Measurements from ENCODE around the gene DHRS7B.
A peak's percentile ranks its signal among the peaks of the same experiment; 100 is the strongest.
"Not testable (repeated sequence)": the region's sequence is repeated elsewhere in the genome, so short reads cannot be mapped to it uniquely, and the experiment has no call there.

The DHRS7B gene

GRCh38 chr17:21113049-21113690 is 13.6 kb upstream of the DHRS7B start:
- no peak for DNase-seq

GRCh38 chr17:21113716-21114115 is 13.0 kb upstream of the DHRS7B start:
- DNase-seq = no peak

GRCh38 chr17:21114791-21115190 is 12.0 kb upstream of the DHRS7B start:
- not testable (repeated sequence) for DNase-seq

- peak; percentile 67 for DNase-seq
Observed at GRCh38 chr17:21119247-21119918, 7.4 kb upstream of the DHRS7B start.

- DNase-seq = no peak
Observed at GRCh38 chr17:21119919-21120249, 6.9 kb upstream of the DHRS7B start.

GRCh38 chr17:21124086-21124485 is 2.7 kb upstream of the DHRS7B start:
- DNase-seq = no peak

- DNase-seq = not testable (repeated sequence)
Observed at GRCh38 chr17:21124517-21124916, 2.2 kb upstream of the DHRS7B start.

- DNase-seq = no peak
Observed at GRCh38 chr17:21125862-21126261, 902 bp upstream of the DHRS7B start.

- no peak for DNase-seq
Observed at GRCh38 chr17:21127509-21128077, 829 bp downstream of the DHRS7B start.

GRCh38 chr17:21129023-21129681 is 2.4 kb downstream of the DHRS7B start:
- DNase-seq = peak; percentile 49

- no peak for DNase-seq
Observed at GRCh38 chr17:21131137-21131536, 4.4 kb downstream of the DHRS7B start.

GRCh38 chr17:21132428-21132827 is 5.7 kb downstream of the DHRS7B start:
- DNase-seq = no peak

- DNase-seq = no peak
Observed at GRCh38 chr17:21134559-21134958, 7.8 kb downstream of the DHRS7B start.

GRCh38 chr17:21140911-21141310 is 14.1 kb downstream of the DHRS7B start:
- DNase-seq = no peak

GRCh38 chr17:21141331-21141730 is 14.6 kb downstream of the DHRS7B start:
- DNase-seq = no peak

- not testable (repeated sequence) for DNase-seq
Observed at GRCh38 chr17:21142065-21142464, 15.3 kb downstream of the DHRS7B start.

- no peak for DNase-seq
Observed at GRCh38 chr17:21143695-21144094, 16.9 kb downstream of the DHRS7B start.

- DNase-seq = not testable (repeated sequence)
Observed at GRCh38 chr17:21144299-21144698, 17.5 kb downstream of the DHRS7B start.

- no peak for DNase-seq
Observed at GRCh38 chr17:21146362-21147015, 19.7 kb downstream of the DHRS7B start.

GRCh38 chr17:21149621-21150020 is 22.9 kb downstream of the DHRS7B start:
- DNase-seq = no peak

- DNase-seq = no peak
Observed at GRCh38 chr17:21152731-21153130, 26.0 kb downstream of the DHRS7B start.

- no peak for DNase-seq
Observed at GRCh38 chr17:21157586-21158370, 31.0 kb downstream of the DHRS7B start.

- no peak for DNase-seq
Observed at GRCh38 chr17:21160401-21160800, 33.6 kb downstream of the DHRS7B start.

All from NCI-H2171 treated with DMSO at 0.1 percent for 48 hours (cell line).